HG03025 (cell line): ENCODE data around the gene TUB.

Source experiments
- ATAC-seq: cut with Tn5 transposase; IDR thresholded peaks from one replicate; pipeline ENCODE4 v1.9.1; 2021; ENCODE audit warnings: mild to moderate bottlenecking, moderate library complexity; ENCODE audit not compliant: unreplicated experiment, low FRiP score

TUB gene

DNA sequence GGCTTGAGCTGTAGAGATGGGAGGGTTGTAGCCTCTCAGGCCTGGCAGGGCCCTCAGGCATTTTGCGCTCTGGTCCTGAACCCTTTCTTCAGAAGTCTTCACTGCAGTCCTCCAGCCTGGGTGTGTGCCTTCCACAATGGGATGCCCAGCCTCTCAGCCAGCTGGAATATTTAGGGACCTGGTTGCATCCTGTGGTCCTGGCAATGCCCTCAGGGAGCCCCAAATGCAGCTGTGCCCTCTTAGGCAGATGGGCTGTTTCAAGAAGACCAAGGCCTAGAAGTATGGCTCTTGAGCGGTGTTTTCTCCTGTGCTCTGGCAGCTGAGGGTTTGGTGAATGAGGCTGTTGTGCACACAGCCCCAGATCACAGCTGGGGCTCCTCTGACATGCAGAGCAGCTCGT, 6.7 kb downstream of the TUB start:
- ATAC-seq: no peak

GRCh38 chr11:8089791-8090510, 8.9 kb downstream of the TUB start:
- ATAC-seq: no peak

DNA sequence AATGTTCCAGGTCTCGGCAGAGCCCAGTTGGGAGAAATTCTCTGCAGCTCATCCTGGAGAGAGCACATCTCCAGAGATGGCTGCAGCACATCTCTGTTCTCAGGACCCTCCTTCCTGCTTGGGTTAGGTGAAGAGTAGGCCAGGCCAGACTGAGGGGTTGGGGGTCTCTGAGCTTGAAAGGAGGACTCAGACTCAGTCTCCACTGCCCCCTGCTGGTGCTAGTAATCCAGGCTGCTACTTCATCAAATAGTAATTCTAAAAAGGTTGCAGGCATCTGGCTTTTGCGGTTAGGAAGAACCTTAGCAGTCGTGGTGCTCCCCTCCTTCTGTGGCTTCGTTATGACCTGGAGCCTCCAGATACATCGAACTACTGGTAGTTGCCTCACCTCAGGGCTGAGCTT, 9.7 kb downstream of the TUB start:
- no peak for ATAC-seq

- ATAC-seq: no peak
Observed at GRCh38 chr11:8091721-8092120, 10.7 kb downstream of the TUB start.

DNA sequence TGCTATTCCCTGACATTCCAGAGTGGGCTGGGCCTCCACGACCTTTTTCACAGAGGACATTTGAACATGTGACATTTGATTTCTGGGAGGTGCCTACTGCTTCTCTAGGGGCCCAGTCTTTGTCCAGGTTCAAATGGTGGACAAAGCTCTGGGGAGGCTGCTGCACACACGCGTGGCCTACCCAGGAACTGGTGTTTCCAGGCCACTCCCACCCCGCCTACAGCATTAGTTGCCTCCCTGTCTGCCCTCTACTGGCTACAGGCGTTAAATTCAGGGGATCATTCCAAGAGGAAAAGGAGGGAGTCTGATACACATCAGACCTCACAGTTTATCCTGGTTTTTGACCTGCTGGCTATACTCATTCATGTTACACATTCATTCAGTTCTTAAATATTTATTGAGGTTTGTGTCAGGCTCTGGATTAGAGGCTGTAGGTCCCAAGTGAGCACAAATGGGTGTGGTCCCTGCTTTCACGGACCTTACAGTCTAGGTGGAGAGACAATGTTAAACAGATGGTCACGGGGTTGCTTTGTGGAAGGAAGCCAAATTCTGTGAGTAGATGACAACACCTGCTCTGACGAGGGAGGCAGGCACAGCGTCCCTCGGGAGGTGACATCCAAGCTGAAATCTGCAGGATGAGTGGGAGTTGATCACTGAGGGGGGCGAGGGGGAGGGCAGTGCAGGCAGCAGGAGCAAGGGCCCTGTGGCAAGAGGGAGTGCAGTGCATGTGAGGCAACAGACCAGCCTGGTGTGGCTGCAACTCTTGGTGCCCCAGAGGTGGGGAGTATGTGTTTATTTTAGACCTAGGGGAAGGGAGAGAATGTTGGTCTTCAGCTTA, 11.8 kb downstream of the TUB start:
- ATAC-seq: no peak

DNA sequence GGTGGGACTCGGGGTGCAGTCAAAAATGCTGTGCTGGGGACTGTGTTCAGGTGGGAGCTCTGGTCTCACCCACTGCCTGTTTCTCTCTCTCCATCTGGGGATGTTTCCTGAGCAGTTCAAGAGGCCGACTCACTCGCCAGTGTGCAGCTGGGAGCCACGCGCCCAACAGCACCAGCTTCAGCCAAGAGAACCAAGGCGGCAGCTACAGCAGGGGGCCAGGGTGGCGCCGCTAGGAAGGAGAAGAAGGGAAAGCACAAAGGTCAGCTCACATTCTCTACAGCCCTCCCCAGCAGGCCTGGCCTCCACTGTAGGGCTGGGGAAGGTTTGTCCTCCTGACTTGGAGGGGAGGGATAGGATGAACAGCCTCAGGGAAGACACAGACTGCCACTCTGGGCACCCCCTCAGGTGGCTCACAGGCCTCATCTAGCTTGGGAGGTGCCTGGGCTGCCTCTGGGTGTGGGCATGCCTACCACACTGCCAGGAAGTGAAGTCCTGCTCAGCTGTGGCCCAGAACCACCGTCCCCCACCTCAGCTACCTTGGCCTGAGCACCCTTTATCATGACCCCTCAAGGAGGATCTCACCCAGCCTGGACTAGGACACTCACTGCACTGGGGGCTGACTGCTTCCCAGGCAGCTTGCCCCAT, 13.0 kb downstream of the TUB start:
- ATAC-seq: no peak

GRCh38 chr11:8094656-8095055, 13.6 kb downstream of the TUB start:
- ATAC-seq: no peak

- ATAC-seq: no peak
Observed at GRCh38 chr11:8095371-8095770, 14.4 kb downstream of the TUB start.

DNA sequence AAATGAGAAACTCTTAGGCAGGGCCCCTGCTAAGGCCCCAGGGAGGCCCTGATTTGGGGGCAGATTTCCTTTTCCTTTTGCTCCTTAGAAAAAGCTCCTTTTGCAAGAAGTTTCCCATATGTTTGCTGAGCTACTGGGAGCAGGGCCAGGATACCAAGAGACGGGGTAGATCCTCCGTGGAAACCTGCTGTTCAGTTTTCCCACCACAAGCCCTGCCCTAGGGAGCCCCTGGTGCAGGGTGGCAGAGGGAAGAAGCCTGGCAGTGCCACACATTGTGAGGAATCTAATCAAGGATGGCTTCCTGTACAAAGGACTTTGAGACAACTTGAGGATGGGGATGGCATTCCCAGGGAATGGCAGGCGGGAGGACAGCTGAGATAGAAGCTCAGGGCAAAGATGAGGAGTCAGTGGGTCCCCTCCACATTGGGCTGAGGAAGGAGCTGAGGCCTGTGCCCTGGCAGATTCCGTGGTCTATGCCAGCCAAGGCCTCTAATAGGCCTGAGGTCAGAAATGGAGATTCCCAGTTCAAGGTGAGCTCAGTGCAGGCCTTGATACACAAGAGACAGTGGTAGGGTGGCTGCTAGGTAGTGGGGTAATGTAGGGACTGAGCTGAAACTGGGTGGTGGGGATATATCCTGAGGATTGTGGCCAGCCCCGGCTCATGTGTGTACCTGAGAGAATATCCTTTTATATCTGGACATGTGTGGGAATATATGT, 15.0 kb downstream of the TUB start:
- no peak for ATAC-seq

GRCh38 chr11:8096575-8096974, 15.6 kb downstream of the TUB start:
- no peak for ATAC-seq

GRCh38 chr11:8097062-8097461, 16.1 kb downstream of the TUB start:
- ATAC-seq: no peak

DNA sequence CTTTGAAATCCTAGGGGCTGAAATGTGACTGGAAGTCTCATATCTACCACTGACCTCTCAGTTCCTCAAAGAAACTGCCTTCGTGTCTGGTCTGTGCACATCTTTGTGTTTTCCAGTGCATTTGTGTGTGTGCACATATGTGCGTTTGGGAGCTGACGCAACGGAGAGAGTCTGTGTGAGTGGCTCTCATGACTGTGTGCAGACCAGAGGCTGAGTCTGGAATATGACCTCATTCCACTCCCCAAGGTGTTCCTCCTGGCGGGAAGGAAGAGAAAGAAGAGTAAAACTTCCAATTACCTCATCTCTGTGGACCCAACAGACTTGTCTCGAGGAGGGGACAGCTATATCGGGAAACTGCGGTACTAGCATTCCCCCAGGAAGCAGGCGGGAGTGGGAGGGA, 16.5 kb downstream of the TUB start:
- ATAC-seq: no peak

DNA sequence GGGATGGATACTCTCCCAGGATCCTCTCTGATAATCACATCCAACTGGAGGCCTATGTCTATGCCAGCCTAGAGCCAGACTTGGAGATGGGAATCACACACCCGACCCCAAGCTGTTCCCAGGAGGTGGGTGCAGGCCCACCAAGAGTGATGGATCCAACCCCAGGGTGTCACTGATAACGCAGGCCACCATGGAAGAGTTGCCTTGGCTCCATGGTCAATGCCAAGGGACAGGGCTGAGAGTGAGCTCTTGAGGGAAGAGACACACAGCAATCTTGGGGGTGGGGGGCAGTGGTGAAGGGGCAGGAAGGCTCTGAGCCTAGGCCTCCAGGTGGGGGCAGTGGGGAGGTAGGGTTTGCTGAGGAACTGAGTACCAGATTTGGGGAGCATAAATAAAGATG, 16.9 kb downstream of the TUB start:
- no peak for ATAC-seq

DNA sequence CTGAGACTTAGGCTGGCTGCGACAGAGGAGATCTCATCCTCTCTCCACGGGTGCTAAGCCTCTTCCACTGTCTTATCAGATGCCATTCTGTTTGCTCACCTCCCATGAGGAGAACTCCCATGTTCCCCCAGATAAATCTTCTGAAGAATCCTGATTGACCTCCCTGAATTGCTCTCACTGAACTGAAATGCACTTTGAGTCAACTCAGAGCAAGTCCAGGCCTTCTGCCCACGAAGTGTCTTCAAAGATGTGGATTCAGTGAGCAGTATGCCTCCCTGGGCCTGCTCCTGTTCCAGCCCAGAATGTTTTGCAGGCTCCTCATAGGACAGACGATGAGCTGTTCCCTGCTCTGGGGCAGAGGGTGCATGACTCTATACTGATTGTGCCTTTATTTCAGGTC, 17.4 kb downstream of the TUB start:
- no peak for ATAC-seq

DNA sequence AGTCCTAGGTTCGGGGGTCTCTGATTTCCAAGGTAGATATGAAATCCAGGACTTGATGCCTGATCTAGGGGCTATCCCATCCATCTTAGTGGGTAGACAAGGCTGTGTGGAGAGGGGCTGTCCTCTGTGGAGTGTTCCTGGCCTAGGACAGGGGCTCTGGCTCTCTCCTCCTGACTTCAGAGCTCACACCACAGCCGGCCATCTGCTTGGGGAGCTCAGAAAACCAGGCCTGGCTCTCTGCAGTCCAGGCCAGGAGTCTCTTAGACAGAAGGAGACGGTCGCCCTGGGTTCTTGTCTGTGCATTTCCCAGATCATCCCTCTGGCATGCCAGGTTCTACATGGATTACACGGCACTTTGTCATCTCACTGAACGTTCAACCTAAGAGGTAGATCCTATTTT, 17.9 kb downstream of the TUB start:
- ATAC-seq: no peak

DNA sequence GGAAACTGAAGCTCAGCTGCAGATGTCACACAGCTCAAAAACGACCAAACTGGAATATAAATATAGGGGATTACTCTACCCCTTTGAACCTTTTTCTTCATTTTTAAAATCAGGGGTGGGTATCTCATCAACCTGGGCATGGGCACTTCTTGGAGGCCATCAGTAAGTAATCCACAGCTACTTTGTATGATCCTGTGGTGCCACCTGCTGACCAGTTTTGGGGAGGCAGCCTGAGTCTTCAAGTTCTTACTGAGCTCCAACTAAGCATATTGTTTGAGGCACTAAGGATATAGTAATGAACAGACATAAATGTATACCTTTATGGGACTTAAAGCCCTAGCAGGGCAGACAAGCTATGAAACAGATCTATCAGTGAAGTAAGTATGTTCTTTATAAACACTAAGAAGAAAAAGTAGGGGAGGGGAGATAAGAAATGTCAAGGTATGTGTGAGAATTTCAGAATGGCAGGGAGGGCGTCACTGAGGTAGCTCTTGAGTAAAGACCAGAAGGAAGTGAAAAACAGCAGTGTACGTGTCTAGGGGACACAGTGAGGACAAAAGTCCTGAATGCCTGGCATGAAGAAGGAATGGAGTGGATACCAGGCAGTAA, 18.4 kb downstream of the TUB start:
- no peak for ATAC-seq

- no peak for ATAC-seq
Observed at GRCh38 chr11:8100158-8100557, 19.1 kb downstream of the TUB start.

GRCh38 chr11:8100605-8101004, 19.6 kb downstream of the TUB start:
- ATAC-seq: no peak

GRCh38 chr11:8101421-8101820, 20.4 kb downstream of the TUB start:
- ATAC-seq: no peak

- no peak for ATAC-seq
Observed at GRCh38 chr11:8102296-8102915, 21.4 kb downstream of the TUB start.
